ENCODE measurements around the gene RBM6.
"Not testable (repeated sequence)": the region's sequence is repeated elsewhere in the genome, so short reads cannot be mapped to it uniquely, and the experiment has no call there.

The RBM6 gene

GRCh38 chr3:50015918-50016317 is 76.0 kb downstream of the RBM6 start:
- H3K27ac ChIP-seq, result no peak overlapping the region
- no peaks in the 10 kb centered on the region for H3K27me3 ChIP-seq
- no peak for TF ChIP-seq CTCF (IDR thresholded peaks at IDR 0.05)
- peaks cover 37% of the 10 kb centered on the region for H3K36me3 ChIP-seq
- H3K9me3 ChIP-seq, result no peaks in the 10 kb centered on the region
- H3K4me3 ChIP-seq (ENCODE audit: low read depth in 1 of 2, low read length in 1 of 2), result no peak overlapping the region
- no peaks in the 10 kb centered on the region for H3K4me1 ChIP-seq (ENCODE audit: control insufficient read depth in 1 of 2, insufficient read depth in 1 of 2, low read depth in 1 of 2, low read length in 1 of 2)

GRCh38 chr3:50028346-50028745 is 88.4 kb downstream of the RBM6 start:
- H3K4me1 ChIP-seq (ENCODE audit: control insufficient read depth in 1 of 2, insufficient read depth in 1 of 2, low read depth in 1 of 2, low read length in 1 of 2), result no peaks in the 10 kb centered on the region
- no peaks in the 10 kb centered on the region for H3K27me3 ChIP-seq
- H3K4me3 ChIP-seq (ENCODE audit: low read depth in 1 of 2, low read length in 1 of 2), result no peak overlapping the region
- H3K9me3 ChIP-seq, result no peaks in the 10 kb centered on the region
- H3K36me3 ChIP-seq, result peaks cover 22% of the 10 kb centered on the region
- TF ChIP-seq CTCF (IDR thresholded peaks at IDR 0.05), result no peak
- H3K27ac ChIP-seq, result no peak overlapping the region

- H3K27ac ChIP-seq; H3K27me3 ChIP-seq; H3K4me3 ChIP-seq (ENCODE audit: low read depth in 1 of 2, low read length in 1 of 2); H3K4me1 ChIP-seq (ENCODE audit: control insufficient read depth in 1 of 2, insufficient read depth in 1 of 2, low read depth in 1 of 2, low read length in 1 of 2); H3K9me3 ChIP-seq; H3K36me3 ChIP-seq: not testable (repeated sequence)
Observed at GRCh38 chr3:50031201-50031600, 91.3 kb downstream of the RBM6 start.

- TF ChIP-seq CTCF (IDR thresholded peaks at IDR 0.05), result no peak
- Histone ChIP-seq H3K4me3 (ENCODE audit: low read depth in 1 of 2, low read length in 1 of 2) (no peak overlapping the region), H3K36me3 (peaks cover 34% of the 10 kb centered on the region)
Observed at GRCh38 chr3:50044976-50045375, 105.0 kb downstream of the RBM6 start.

GRCh38 chr3:50047426-50047825 is 107.5 kb downstream of the RBM6 start:
- Histone ChIP-seq H3K4me1 (ENCODE audit: control insufficient read depth in 1 of 2, insufficient read depth in 1 of 2, low read depth in 1 of 2, low read length in 1 of 2) (no peaks in the 10 kb centered on the region), H3K27ac (no peak overlapping the region), H3K4me3 (ENCODE audit: low read depth in 1 of 2, low read length in 1 of 2) (no peak overlapping the region), H3K9me3 (no peaks in the 10 kb centered on the region), H3K27me3 (no peaks in the 10 kb centered on the region), H3K36me3 (peaks cover 57% of the 10 kb centered on the region)
- no peak for TF ChIP-seq CTCF (IDR thresholded peaks at IDR 0.05)

More at GRCh38 chr3:50044976-50045375, 105.0 kb downstream of the RBM6 start:
- H3K4me1 ChIP-seq (ENCODE audit: control insufficient read depth in 1 of 2, insufficient read depth in 1 of 2, low read depth in 1 of 2, low read length in 1 of 2), result no peaks in the 10 kb centered on the region
- H3K27me3 ChIP-seq, result no peaks in the 10 kb centered on the region
- H3K27ac ChIP-seq, result no peak overlapping the region
- no peaks in the 10 kb centered on the region for H3K9me3 ChIP-seq

GRCh38 chr3:50050361-50050760 is 110.4 kb downstream of the RBM6 start:
- TF ChIP-seq CTCF (IDR thresholded peaks at IDR 0.05), result no peak
- Histone ChIP-seq H3K9me3 (no peaks in the 10 kb centered on the region), H3K27ac (no peak overlapping the region), H3K4me3 (ENCODE audit: low read depth in 1 of 2, low read length in 1 of 2) (no peak overlapping the region), H3K27me3 (no peaks in the 10 kb centered on the region), H3K4me1 (ENCODE audit: control insufficient read depth in 1 of 2, insufficient read depth in 1 of 2, low read depth in 1 of 2, low read length in 1 of 2) (no peaks in the 10 kb centered on the region), H3K36me3 (peaks cover 81% of the 10 kb centered on the region)
